ES-I3 (cell line): Measurements from ENCODE around the gene PIWIL1.

ENCODE experiments used
- H3K36me3 ChIP-seq: 2 replicates; pipeline ENCODE4 v1.6.1; 2013; ENCODE audit warnings: mild to moderate bottlenecking, low read length, control low read depth, moderate library complexity; ENCODE audit not compliant: insufficient read depth
- H3K4me1 ChIP-seq: 2 replicates; pipeline ENCODE4 v1.6.1; 2013; ENCODE audit warnings: mild to moderate bottlenecking, control low read depth, low read length; ENCODE audit not compliant: insufficient read depth
- H3K9ac ChIP-seq: 2 replicates; pipeline ENCODE4 v1.6.1; 2013; ENCODE audit warnings: low read depth, mild to moderate bottlenecking, low read length, moderate library complexity
- H3K9me3 ChIP-seq: 2 replicates; pipeline ENCODE4 v1.6.1; 2013; ENCODE audit warnings: mild to moderate bottlenecking, low read length, moderate library complexity; ENCODE audit not compliant: control insufficient read depth, insufficient read depth

The PIWIL1 gene

DNA sequence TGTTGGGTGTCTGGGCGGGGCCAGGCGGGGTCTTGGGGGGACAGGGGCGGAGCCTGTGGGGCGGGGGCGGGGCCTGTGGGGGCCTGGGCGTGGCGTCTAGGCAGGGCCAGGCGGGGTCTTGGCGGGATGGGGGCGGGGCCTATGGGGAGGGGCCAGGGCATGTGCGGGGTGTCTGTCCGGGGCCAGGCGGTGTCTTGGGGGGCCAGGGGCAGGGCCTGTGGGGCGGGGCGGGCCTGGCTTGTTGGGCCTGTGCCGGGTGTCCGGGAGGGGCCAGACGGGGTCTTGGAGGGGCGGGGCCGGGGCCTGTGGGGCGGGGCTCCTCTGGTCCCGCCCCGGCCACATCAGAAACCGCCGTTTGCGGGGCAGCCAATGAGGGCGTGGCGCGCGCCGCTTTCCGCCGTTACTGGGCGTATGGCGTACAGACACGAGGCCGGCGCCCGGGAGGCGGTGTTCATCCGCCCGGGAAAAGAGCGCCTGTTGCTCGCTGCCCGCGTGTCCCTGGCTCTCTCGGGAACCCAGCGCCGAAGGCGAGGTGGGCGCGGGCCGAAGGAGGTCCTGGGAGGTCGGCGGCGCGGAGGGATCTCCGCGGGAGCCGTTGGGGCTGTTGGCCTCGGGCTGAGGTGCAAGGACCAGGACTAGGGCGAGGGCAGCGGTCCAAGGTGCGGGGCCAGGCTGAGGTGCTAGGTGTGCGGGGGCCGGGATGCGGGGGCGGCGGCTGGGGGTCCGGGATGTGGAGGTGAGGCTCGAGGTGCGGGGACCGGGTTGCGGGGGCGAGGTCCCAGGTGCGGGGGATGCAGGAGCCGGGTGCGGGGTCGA lies at the start of gene PIWIL1:
Gene PIWIL1 (plus strand): TSS at position 400 of the 816 bp plus-strand sequence. CDS start 4,705 bp downstream, outside the sequence.
- Histone ChIP-seq H3K36me3 (no peaks in the 10 kb centered on the region), H3K9ac (no peak within 1 kb of the TSS), H3K4me1 (no peaks in the 10 kb centered on the region), H3K9me3 (no peaks in the 10 kb centered on the region)

DNA sequence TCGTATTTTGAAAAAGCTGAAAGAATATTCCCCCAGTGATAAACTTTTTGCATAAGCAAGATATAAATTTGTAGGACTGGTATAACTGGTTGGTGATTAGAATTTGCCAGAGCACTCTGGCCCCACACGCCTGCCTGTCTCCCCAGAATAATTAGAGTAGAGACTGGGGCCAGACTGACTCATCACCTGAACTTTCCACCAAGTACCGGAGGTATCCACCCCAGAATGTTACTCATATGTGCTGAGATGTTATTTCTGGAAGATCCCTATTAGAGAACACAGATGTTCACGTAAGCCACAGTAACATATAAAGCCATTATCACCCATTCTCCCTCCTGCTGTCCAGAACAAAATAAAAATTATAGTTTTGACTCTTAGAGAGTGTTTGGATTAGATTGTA lies 49.5 kb upstream of the PIWIL1 start:
- Histone ChIP-seq H3K9ac (no peak overlapping the region), H3K36me3 (no peaks in the 10 kb centered on the region), H3K4me1 (no peaks in the 10 kb centered on the region), H3K9me3 (peaks cover 12% of the 10 kb centered on the region)

DNA sequence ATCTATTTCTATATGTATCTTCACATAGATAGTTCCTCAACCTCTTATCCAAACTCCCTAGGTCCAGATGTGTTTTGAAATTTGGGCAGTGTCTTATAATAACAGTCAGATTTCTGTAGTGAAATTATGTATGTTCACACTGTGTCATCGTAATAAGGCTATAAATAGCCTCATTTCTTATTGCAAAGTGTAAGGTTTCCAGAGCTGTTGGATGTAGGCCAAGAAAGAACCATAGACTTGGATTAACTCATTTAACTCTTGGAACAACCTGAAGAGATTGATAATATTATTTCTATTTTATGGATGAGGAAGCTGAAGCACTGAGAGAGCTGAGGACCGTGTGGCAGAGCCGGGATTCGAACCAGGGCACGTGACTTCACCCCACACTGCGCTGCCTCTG lies 49.0 kb upstream of the PIWIL1 start:
- Histone ChIP-seq H3K9me3 (peaks cover 15% of the 10 kb centered on the region), H3K4me1 (no peaks in the 10 kb centered on the region), H3K9ac (no peak overlapping the region), H3K36me3 (no peaks in the 10 kb centered on the region)

DNA sequence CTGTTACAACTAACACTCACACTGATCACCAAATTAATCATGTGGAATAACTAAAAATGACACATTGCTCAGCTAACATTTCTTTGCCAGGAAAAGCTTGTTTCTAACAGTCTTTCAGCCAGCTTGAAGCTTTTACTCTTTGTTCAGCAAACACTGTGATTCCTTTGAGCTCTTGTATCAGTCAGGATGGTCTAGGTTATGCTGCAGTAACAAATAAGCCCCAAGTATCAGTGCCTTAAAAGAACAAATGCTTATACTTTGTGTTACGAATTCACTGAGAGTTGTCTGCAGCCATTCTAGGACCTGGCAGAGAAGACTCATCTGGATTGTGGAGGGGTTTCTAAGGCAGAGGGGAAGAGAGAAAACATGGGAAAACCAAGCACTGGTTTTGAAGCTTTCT lies 47.6 kb upstream of the PIWIL1 start:
- no peaks in the 10 kb centered on the region for H3K36me3 ChIP-seq
- no peak overlapping the region for H3K9ac ChIP-seq
- no peaks in the 10 kb centered on the region for H3K4me1 ChIP-seq
- peaks cover 15% of the 10 kb centered on the region for H3K9me3 ChIP-seq

DNA sequence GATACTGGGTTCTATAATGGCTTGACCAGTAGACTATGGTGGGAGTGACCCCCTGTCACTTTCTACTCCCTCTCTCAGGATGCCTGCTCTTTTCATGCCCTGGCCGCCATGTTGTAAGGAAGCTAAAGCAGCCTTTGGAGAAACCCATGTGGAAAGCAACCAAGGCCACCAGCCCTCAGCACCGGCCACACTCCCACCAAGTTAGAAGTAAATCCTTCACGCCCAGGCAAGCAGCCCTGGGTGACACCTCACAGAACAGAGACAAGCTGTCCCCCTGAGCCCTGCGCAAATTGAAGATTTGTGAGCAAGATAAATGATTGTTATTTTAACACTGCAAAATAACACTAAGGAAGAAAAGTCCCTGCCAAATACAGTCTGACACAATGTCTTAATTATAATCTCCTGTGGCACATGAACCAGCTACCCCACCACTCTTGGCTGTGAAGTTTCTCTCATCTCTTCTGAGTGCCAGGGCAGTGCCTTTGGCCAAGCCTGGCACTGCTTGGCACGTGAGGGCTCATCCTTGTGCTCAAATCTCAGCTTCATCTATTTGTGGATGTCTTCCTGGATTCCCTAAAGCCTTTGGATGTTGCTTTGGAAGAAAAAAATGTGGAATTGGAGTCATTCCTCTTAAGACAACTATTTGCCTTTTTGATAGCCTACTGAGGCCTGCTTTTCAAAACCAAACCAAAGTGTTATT lies 39.2 kb upstream of the PIWIL1 start:
- Histone ChIP-seq H3K36me3 (no peaks in the 10 kb centered on the region), H3K4me1 (no peaks in the 10 kb centered on the region), H3K9me3 (0 out of 2 replicates have a peak, but pooled peaks cover under 1% of the 10 kb centered on the region), H3K9ac (no peak overlapping the region)

DNA sequence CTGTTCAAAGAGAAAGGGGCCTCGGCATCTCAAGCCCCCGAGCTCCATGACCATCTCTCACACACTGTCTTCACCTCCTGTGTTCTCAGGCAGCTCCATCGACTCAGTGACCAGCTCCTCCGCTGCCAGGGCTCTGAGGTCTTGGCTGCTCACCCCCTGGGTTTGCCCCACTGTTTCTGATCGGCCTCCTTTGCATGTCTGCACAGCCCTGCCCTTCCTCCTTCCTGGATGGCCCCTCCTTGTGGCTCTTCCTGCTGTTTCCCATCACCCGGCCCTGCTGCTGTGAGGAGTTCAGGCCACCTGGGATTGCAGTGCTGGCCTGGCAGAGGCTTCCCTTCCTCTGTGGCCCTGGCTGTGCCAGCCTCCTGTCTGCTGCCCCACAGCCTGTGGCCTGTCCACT lies 38.1 kb upstream of the PIWIL1 start:
- H3K9ac ChIP-seq: no peak overlapping the region
- H3K9me3 ChIP-seq: no peaks in the 10 kb centered on the region
- H3K36me3 ChIP-seq: no peaks in the 10 kb centered on the region
- no peaks in the 10 kb centered on the region for H3K4me1 ChIP-seq

DNA sequence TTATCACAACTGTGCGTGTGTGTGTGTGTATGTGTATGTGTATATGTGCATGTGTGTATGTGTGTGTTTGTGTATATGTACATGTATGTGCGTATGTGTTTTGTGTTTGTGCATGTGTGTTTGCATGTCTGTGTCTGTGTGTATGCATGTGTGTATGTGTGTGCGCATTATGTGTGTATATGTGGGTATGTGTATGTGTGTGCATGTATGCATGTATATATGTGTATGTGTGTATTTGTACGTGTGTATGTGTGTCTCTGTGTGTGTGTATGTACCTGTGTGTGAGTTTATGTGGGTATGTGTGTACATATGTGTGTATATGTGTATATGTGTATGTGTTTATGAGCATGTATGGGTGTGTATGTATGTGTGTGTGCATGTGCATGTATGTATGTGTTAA lies 37.6 kb upstream of the PIWIL1 start:
- no peaks in the 10 kb centered on the region for H3K4me1 ChIP-seq
- no peak overlapping the region for H3K9ac ChIP-seq
- H3K9me3 ChIP-seq: no peaks in the 10 kb centered on the region
- H3K36me3 ChIP-seq: no peaks in the 10 kb centered on the region

DNA sequence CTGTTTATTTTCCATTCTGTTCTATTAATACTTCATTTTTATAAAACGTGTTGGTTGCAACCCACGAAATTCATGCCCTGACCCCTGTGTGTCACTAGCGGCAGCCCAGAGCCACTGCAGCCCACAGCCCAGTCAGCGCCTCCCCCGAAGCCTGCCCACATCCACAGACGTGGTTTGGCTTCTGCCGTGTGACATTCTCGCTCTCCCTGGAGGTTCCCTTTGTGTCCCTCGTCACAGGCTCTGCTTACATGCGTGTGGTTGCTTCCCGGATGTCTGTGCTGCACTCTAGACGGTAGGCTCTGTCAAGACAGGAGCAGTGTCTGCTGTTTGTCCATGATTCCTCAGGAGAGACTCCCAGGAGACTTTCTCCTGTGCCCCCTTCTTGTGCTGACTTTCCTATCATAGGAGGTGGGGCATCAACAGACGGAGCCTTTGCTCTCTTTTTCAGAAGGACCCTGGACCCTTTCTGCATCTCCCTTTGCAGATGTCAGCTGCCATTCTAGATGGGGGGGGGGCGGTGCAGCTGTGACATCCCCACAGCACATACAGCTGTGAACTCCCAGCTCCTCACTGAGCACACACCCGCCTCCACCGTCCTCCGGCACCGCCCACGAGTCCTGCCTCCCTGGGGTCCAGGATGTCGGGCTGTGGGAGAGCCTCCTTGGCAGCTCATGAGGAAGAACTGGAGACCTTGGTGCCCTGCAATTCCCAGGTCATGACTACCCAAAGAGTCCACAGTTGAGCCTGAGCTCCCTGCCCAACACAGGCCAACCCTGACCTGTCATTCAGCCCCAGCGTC lies 36.8 kb upstream of the PIWIL1 start:
- no peak overlapping the region for H3K9ac ChIP-seq
- H3K9me3 ChIP-seq: no peaks in the 10 kb centered on the region
- no peaks in the 10 kb centered on the region for H3K36me3 ChIP-seq
- H3K4me1 ChIP-seq: no peaks in the 10 kb centered on the region

DNA sequence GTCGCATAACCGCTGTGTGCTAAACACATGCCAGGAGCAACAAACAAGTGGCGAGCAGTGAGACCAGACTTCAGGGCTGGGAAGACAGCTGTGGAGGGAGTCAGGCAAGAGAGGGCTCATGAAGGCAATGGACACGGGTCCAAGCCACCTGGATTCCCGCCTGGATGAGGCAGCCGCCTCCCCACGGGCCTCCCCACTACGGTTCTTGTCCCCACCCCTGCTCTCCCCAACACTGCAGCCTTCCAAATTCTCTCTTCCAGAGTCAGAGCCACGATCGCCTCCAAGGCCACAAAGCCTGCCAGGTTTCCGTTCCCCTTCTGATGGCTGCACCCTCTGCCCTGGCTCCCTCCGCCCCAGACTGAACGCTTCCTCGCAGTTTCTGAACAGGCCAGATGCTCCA lies 36.1 kb upstream of the PIWIL1 start:
- H3K4me1 ChIP-seq: no peaks in the 10 kb centered on the region
- H3K9ac ChIP-seq: no peak overlapping the region
- H3K9me3 ChIP-seq: no peaks in the 10 kb centered on the region
- H3K36me3 ChIP-seq: no peaks in the 10 kb centered on the region

DNA sequence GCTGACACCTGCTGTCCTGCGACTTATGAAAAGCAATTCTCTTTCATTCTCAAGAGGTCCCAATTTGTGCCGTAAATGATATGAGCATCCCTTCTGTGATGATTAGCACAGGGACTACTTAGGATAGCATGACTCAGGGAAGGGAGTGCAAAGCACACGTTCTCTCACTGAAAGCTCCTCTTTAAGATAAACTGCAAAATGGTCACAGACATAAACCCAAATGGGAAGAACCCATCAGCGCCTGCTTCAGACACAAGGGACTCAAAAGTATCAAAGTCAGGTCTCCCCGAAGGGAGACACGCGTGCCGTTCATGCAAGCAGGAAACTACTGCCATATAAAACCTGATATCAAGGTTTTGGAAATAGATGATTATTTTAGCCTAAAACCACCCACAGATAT lies 33.9 kb upstream of the PIWIL1 start:
- Histone ChIP-seq H3K36me3 (no peaks in the 10 kb centered on the region), H3K9ac (no peak overlapping the region), H3K4me1 (no peaks in the 10 kb centered on the region), H3K9me3 (no peaks in the 10 kb centered on the region)

DNA sequence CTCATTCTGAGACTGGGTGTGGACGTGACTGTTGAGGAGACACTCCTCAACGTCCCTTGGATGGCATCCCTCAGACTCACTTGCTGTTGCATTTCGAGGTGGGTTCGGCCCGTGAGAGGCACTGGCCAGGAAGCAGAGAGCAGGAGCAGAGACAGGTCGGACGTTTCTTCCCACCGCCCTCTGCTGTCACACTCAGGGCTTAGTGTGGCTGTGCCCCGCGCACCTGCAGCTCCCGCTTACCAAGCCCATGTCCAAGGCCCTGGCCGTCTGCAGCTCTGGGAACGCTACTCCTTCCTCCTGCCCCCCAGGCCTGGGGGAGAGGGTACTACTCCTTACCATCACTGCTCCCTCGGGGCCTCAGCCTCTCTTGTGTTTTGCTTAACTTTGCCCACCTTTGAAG lies 29.8 kb upstream of the PIWIL1 start:
- H3K9ac ChIP-seq: no peak overlapping the region
- H3K36me3 ChIP-seq: no peaks in the 10 kb centered on the region
- no peaks in the 10 kb centered on the region for H3K4me1 ChIP-seq
- H3K9me3 ChIP-seq: no peaks in the 10 kb centered on the region

DNA sequence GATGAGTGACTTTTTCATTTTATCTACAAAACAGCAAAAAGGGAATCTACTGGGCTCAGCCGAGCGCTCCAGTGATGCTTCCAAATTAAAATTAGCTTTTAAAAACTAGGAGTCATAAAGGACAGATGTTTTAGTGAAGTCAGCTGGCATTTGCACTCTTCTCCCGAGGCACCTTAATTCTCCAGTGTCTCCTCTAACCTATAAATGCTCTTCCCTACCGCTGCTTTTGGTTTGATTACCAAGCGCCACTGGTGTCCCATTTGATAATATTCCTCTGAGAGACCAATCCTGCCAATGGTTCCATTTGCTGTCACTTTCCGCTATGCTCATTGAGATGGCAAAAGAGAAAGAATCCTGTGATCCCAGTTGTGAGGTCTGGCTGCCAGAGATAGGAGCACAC lies 29.3 kb upstream of the PIWIL1 start:
- no peaks in the 10 kb centered on the region for H3K9me3 ChIP-seq
- H3K4me1 ChIP-seq: no peaks in the 10 kb centered on the region
- H3K9ac ChIP-seq: no peak overlapping the region
- no peaks in the 10 kb centered on the region for H3K36me3 ChIP-seq

DNA sequence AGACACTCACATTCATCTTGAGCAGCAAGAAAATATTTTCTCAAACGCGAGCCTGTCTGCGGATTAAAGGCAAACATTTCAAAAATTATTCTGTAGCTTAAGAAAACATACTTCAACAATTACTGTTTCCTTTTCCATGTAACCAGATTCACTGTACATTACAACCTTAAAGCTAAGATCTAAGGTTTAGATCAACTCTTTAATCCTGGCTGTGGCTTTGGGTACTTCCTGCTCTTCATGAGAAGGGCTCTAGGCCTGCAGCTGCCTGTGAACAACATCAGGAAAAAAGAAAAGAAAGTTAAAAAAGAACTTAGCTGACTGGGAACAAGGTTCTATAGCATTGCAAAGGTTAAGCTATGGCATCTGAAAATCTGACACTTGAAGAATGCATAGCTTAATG lies 21.4 kb upstream of the PIWIL1 start:
- H3K9ac ChIP-seq: no peak overlapping the region
- no peaks in the 10 kb centered on the region for H3K36me3 ChIP-seq

DNA sequence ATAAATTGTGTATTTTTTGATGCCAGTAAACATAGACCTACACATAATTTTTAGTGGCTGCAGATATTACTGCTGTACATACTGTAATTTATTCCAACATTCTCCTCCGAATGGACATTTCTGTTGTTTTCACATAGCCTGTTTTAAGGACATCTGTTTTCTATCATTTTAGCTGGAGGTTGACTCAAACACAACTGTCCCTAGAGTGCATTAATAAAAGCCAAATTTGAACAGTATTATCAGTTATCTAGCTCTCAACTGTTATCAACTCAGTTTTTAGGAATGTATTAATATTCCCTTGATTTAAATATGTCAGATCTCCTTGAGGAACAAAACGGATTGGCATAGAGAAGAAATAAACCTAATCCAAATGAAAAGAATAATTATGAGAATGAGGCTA lies 17.2 kb upstream of the PIWIL1 start:
- Histone ChIP-seq H3K4me1 (no peaks in the 10 kb centered on the region), H3K36me3 (no peaks in the 10 kb centered on the region), H3K9me3 (no peaks in the 10 kb centered on the region), H3K9ac (no peak overlapping the region)

More for the DNA sequence above, 21.4 kb upstream of the PIWIL1 start:
- no peaks in the 10 kb centered on the region for H3K4me1 ChIP-seq
- no peaks in the 10 kb centered on the region for H3K9me3 ChIP-seq
